Skeletal muscle satellite cell (primary cell): ENCODE results near the gene GPER1.

ENCODE experiments used
- H3K27me3 ChIP-seq: 2 replicates; pipeline ENCODE4 v1.7.0; 2013; ENCODE audit warnings: low read length; ENCODE audit not compliant: control insufficient read depth, insufficient read depth
- H3K36me3 ChIP-seq: 2 replicates; pipeline ENCODE4 v1.7.0; 2013; ENCODE audit warnings: mild to moderate bottlenecking, control low read depth, low read length; ENCODE audit not compliant: insufficient read depth
- H3K4me1 ChIP-seq: 2 replicates; pipeline ENCODE4 v1.7.0; 2013; ENCODE audit warnings: low read length; ENCODE audit not compliant: control insufficient read depth, insufficient read depth
- H3K4me2 ChIP-seq: 2 replicates; pipeline ENCODE4 v1.7.0; 2013; ENCODE audit warnings: mild to moderate bottlenecking, low read length
- H3K4me3 ChIP-seq: 2 replicates; pipeline ENCODE4 v1.7.0; 2013; ENCODE audit warnings: low read length
- H3K9ac ChIP-seq: 2 replicates; pipeline ENCODE4 v1.7.0; 2013; ENCODE audit warnings: mild to moderate bottlenecking, low read depth, low read length, moderate library complexity
- H3K9me3 ChIP-seq: replicated peaks from 2 replicates; pipeline ENCODE4 v1.7.0; 2013; ENCODE audit warnings: mild to moderate bottlenecking, control low read depth, low read length

The GPER1 gene

GRCh38 chr7:1049006-1049741, 38.7 kb upstream of the GPER1 start:
- Histone ChIP-seq H3K4me1 (peaks cover 8% of the 10 kb centered on the region), H3K4me3 (no peak overlapping the region), H3K4me2 (no peak overlapping the region), H3K36me3 (no peaks in the 10 kb centered on the region), H3K9ac (no peak overlapping the region), H3K9me3 (no peaks in the 10 kb centered on the region), H3K27me3 (no peaks in the 10 kb centered on the region)

DNA sequence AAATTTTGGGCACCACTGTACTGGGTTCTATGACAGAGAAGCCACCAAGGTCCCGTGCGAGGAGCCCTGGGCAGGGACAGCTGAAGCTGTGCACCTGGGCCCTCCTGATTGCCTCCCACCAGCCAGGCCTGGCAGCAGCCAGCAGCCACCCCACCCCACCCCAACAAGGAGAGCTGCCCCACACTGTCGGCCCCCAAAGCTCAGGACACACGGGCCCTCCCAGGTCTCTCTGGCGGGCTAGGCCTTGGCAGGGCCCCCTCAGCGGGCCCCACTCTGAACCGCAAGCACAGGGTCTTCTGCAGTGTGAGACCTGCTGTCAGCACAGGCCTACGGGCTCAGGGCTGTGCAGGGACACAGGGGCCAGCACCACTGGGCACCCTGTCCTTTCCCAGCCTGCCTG, 38.1 kb upstream of the GPER1 start:
- no peak overlapping the region for H3K4me3 ChIP-seq
- no peak overlapping the region for H3K4me2 ChIP-seq
- H3K9me3 ChIP-seq = no peaks in the 10 kb centered on the region
- H3K27me3 ChIP-seq = no peaks in the 10 kb centered on the region
- no peaks in the 10 kb centered on the region for H3K36me3 ChIP-seq
- H3K4me1 ChIP-seq = peaks cover 5% of the 10 kb centered on the region
- H3K9ac ChIP-seq = no peak overlapping the region

DNA sequence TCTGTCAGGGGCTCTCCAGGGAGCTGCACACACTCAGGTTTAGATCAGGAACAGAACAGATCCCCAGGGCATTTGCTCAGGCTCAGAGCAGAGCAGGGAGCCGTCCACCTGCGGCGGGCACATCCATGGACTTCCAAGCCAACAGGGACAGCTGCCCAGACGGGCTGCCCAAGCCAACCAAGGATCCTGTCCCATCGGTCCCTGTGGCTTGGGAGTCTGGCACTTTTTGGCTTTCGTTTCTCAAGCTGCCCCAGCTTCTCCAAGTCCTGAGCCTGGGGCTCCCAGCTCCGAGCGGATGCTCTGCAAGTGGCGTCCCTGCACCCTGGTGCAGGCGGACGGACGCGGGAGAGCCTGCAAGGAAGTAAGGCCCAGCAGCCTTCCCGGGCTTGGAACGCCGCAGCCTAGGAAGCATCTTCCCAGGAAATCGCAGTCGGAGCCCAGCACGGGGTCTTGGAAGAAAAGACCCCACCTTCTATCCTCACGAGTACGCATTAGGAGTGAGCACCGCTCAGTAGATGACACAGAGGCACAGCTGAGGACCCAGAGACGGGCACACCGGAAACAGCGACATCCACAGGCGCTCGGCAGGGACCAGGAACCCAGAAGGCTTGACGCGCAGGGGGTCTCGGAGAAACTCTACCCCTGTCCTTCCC, 37.5 kb upstream of the GPER1 start:
- no peak overlapping the region for H3K9ac ChIP-seq
- no peaks in the 10 kb centered on the region for H3K4me1 ChIP-seq
- H3K27me3 ChIP-seq = no peaks in the 10 kb centered on the region
- H3K4me2 ChIP-seq = no peak overlapping the region
- no peaks in the 10 kb centered on the region for H3K36me3 ChIP-seq
- no peaks in the 10 kb centered on the region for H3K9me3 ChIP-seq
- no peak overlapping the region for H3K4me3 ChIP-seq

DNA sequence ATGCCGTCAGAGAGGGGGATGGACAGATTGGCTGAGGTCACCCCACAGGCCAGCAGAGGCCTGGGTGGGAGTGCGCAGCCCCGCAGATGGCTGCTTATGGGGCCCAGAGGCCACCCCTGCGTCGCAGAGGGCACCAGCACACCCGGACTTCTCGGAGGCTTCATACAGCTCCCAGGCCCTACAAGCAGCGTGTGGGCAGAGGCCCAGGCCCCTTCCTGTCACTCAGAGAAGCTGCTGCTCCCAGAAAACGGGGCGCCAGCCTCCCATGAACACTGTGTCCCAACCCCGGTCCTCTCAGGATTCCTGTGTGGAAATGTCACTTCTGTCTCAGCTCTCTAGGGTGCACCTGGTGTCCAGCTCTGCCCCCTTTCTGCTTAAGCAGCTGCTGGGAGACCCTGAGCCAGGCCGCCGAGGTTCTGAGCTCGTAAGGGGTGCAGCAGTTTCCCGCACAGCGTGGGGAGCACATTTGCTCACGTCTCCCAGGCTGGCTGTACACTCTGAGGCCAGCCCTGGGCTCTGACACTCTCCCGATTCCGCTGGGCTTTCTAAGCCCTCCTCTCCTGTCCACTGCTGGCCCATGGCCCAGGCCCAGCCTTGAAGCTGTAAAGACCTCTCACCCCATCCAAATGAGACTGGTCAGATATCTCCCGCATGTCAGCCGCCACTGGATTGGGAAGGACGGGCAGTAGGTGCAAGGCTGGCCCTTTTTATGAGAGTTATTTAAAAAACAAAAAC, 36.8 kb upstream of the GPER1 start:
- Histone ChIP-seq H3K27me3 (no peaks in the 10 kb centered on the region), H3K4me3 (no peak overlapping the region), H3K4me2 (no peak overlapping the region), H3K9me3 (no peaks in the 10 kb centered on the region), H3K9ac (no peak overlapping the region), H3K4me1 (peaks cover 2% of the 10 kb centered on the region), H3K36me3 (no peaks in the 10 kb centered on the region)

DNA sequence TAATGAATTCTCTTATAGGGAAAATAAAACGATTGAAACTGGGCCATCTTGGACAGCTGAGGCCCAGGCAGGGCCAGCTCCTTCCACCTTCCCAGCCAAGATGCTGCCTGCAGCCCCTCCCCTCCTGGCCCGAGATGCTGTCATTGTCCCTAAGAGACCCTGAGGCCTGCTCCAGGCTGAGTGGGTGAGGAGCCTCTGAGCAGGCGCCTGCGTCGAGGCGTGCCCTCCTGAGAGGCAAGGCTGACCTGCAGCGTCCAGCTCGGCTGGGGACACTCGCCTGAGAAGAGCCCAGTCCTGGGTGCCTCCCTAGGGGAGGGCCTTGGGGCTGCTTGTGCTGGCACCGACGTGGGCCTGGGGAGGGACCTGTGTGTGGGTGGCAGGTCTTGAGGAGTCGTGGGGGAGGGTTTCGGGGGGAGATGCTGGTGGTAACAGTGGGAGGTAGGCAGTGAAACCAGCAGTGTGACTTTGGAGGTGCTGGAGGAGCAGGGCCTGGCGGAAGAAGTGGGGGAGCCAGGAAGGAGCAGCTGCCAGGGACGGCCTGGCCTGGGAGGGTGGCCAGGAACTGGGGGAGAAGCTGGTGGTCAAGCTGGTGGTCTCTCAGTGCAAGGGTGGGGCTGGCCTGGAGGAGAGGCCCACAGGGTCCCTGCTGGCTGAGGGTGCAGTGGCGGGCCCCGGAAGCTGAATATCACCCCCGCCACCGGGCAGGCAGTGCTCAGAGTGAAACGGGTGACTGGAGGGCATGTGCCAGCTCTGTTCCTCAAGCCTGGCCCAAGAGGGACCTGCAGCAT, 35.7 kb upstream of the GPER1 start:
- Histone ChIP-seq H3K36me3 (no peaks in the 10 kb centered on the region), H3K4me2 (no peak overlapping the region), H3K9ac (no peak overlapping the region), H3K9me3 (no peaks in the 10 kb centered on the region), H3K27me3 (no peaks in the 10 kb centered on the region), H3K4me3 (no peak overlapping the region), H3K4me1 (peaks cover 7% of the 10 kb centered on the region)

DNA sequence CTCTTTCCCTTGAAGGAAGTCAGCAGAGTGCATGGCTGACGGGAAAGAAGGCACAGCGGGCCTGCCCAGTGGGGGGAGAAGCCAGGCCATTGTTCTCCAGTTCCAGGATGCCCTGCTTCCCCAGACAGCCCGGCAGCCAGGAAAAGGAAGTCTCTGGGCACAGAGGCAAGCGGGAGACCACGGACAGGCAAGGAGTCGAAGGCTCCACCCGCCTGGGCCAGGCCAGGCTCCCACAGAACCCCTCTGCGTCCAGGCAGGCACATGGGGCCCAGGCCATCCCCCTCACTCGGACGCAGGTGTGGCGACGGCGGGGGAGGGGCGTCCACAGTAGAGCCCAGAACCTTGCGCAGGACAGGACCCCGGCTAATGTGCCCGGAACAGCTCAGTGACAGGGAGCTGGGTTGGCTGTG, 34.9 kb upstream of the GPER1 start:
- Histone ChIP-seq H3K4me1 (peaks cover 7% of the 10 kb centered on the region), H3K36me3 (no peaks in the 10 kb centered on the region), H3K9me3 (no peaks in the 10 kb centered on the region), H3K27me3 (no peaks in the 10 kb centered on the region), H3K9ac (no peak overlapping the region), H3K4me3 (no peak overlapping the region), H3K4me2 (no peak overlapping the region)

- no peak overlapping the region for H3K4me3 ChIP-seq
- H3K4me1 ChIP-seq = peaks cover 7% of the 10 kb centered on the region
These were observed 34.0 kb upstream of the GPER1 start for GRCh38 chr7:1053816-1054370.

GRCh38 chr7:1054438-1054837, 33.5 kb upstream of the GPER1 start:
- no peaks in the 10 kb centered on the region for H3K36me3 ChIP-seq
- no peak overlapping the region for H3K4me3 ChIP-seq
- H3K4me1 ChIP-seq = peaks cover 7% of the 10 kb centered on the region
- H3K4me2 ChIP-seq = no peak overlapping the region
- no peak overlapping the region for H3K9ac ChIP-seq
- H3K9me3 ChIP-seq = no peaks in the 10 kb centered on the region
- no peaks in the 10 kb centered on the region for H3K27me3 ChIP-seq

More at GRCh38 chr7:1053816-1054370, 34.0 kb upstream of the GPER1 start:
- Histone ChIP-seq H3K36me3 (no peaks in the 10 kb centered on the region), H3K4me2 (no peak overlapping the region), H3K9ac (no peak overlapping the region), H3K9me3 (no peaks in the 10 kb centered on the region), H3K27me3 (no peaks in the 10 kb centered on the region)

GRCh38 chr7:1054861-1055450, 33.0 kb upstream of the GPER1 start:
- Histone ChIP-seq H3K4me2 (no peak overlapping the region), H3K36me3 (no peaks in the 10 kb centered on the region), H3K4me1 (peaks cover 7% of the 10 kb centered on the region), H3K27me3 (no peaks in the 10 kb centered on the region), H3K4me3 (no peak overlapping the region), H3K9me3 (no peaks in the 10 kb centered on the region), H3K9ac (no peak overlapping the region)

DNA sequence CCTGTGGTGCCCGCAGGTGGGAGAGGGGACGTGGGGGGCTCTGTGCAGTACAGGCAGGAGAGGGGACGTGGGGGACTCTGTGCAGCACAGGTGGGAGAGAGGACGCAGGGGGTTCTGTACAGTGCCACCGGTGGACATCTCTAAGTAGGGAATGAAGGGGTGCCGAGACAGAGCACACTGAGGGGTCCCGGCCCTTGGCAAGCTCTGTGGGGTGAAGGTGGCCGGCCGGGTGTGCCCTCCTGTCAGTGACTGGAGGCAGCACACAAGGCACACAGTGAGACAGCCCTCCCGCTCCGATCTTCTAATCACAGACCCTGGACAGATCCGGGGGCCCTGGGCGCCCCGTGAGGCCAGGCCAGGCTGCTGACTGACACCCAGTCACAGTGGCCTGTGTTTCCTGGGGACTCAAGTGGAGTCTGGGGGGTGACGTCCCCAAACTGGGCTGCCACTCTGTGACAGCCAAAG, 32.4 kb upstream of the GPER1 start:
- Histone ChIP-seq H3K27me3 (no peaks in the 10 kb centered on the region), H3K4me1 (peaks cover 7% of the 10 kb centered on the region), H3K4me2 (no peak overlapping the region), H3K9me3 (no peaks in the 10 kb centered on the region), H3K9ac (no peak overlapping the region), H3K36me3 (no peaks in the 10 kb centered on the region), H3K4me3 (no peak overlapping the region)
